Liver (tissue), 3 donors: ENCODE data around the gene MFSD1.

Experiments used
- GABPA ChIP-seq, 2 donors: IDR thresholded peaks in 1 of 2; conservative IDR thresholded peaks in 1 of 2; 2 replicates each; pipeline ENCODE4 v1.6.1; 2016; ENCODE audit warnings: antibody characterized with exemption in 2 of 2, mild to moderate bottlenecking in 1 of 2, moderate library complexity in 1 of 2
- TF ChIP-seq, protein P1 (sequence below): fragments of 150-350 bp; IDR thresholded peaks from 2 replicates; pipeline ENCODE4 v1.5.1; 2017; ENCODE audit warnings: improper control_type of control experiment, low read depth, low read length; ENCODE audit not compliant: missing input control
- donor health status: healthy.
- donor health status: healthy.

DNA sequence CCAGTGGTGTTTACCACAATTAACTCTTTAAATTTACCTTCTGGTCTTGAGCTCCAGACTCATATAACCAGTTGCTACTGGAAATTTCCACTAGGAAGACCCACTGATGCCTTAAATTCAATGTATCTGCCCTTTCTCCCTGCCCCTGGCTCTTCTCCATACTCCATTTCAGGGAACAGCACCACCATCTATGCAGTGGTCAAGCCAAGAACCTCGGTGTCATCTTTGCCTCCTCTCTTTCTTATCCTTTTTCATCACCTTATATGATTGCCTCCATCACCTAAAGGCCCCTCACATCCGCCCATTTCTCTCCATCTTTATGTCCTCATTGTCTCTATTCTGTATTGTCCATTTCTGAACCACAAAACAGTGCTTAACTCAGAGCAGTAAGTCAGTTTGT lies 20.7 kb upstream of the MFSD1 start:
- no peak for TF ChIP-seq GABPA (IDR thresholded peaks at IDR 0.05 in 1 of 2, conservative IDR thresholded peaks at IDR 0.05 in 1 of 2)
- TF ChIP-seq, protein P1, sequence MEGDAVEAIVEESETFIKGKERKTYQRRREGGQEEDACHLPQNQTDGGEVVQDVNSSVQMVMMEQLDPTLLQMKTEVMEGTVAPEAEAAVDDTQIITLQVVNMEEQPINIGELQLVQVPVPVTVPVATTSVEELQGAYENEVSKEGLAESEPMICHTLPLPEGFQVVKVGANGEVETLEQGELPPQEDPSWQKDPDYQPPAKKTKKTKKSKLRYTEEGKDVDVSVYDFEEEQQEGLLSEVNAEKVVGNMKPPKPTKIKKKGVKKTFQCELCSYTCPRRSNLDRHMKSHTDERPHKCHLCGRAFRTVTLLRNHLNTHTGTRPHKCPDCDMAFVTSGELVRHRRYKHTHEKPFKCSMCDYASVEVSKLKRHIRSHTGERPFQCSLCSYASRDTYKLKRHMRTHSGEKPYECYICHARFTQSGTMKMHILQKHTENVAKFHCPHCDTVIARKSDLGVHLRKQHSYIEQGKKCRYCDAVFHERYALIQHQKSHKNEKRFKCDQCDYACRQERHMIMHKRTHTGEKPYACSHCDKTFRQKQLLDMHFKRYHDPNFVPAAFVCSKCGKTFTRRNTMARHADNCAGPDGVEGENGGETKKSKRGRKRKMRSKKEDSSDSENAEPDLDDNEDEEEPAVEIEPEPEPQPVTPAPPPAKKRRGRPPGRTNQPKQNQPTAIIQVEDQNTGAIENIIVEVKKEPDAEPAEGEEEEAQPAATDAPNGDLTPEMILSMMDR, result no peak
